BJ (cell line): ENCODE data around the gene CD48. TPM values are rescaled to one million over a fixed set of nuclear protein-coding genes. Genes with fewer than 3 reads are reported as not detected.

Experiments
- CTCF ChIA-PET: fragments of 350-600 bp; formaldehyde crosslinking; extraction: SDS; loops from one replicate; lab custom pipeline; 2021; ENCODE audit warnings: antibody characterized with exemption, inconsistent platforms; lab: Yijun Ruan, JAX
- POLR2A ChIA-PET: fragments of 300-600 bp; sonication (Branson Sonifier 250); formaldehyde crosslinking; extraction: SDS; loops from one replicate; lab custom pipeline; 2021; ENCODE audit warnings: antibody characterized with exemption; lab: Charles Lee
- DNase-seq: peaks from one replicate; pipeline ENCODE4 v3.0.0-alpha.2; 2011; ENCODE audit warnings: low read depth
- H3K27me3 ChIP-seq: 2 replicates; pipeline ENCODE4 v1.6.0; 2011; ENCODE audit warnings: low read length; ENCODE audit not compliant: control insufficient read depth, insufficient read depth
- H3K36me3 ChIP-seq: 2 replicates; pipeline ENCODE4 v1.5.1; 2011; ENCODE audit warnings: low read length; ENCODE audit not compliant: control insufficient read depth, insufficient read depth
- H3K4me3 ChIP-seq: 2 replicates; pipeline ENCODE4 v1.5.1; 2011; ENCODE audit warnings: low read depth, mild to moderate bottlenecking, control low read depth, low read length
- polyA minus RNA-seq: library from RNA; depleted of rRNA, polyadenylated mRNA; stranded (reverse); fragments of >200 nt; gene quantifications from 2 replicates; pipeline ENCODE4 v1.2.3, GENCODE V29; 2011; rRNA and poly(A)+ RNA removed
- polyA plus RNA-seq: library from polyadenylated mRNA; depleted of rRNA; stranded (reverse); fragments of >200 nt; gene quantifications from 2 replicates; pipeline ENCODE4 v1.2.3, GENCODE V29; 2011; rRNA removed
- TF ChIP-seq, protein P1 (sequence below): IDR thresholded peaks from 2 replicates; pipeline ENCODE4 v1.5.1; 2011; ENCODE audit warnings: low read depth, mild to moderate bottlenecking, control low read depth, inconsistent platforms, low read length, moderate library complexity; ENCODE audit not compliant: insufficient read depth

The CD48 gene, protein sequence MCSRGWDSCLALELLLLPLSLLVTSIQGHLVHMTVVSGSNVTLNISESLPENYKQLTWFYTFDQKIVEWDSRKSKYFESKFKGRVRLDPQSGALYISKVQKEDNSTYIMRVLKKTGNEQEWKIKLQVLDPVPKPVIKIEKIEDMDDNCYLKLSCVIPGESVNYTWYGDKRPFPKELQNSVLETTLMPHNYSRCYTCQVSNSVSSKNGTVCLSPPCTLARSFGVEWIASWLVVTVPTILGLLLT
- not detected in 2 replicates for polyA plus RNA-seq
- not detected in 2 replicates for polyA minus RNA-seq

DNA sequence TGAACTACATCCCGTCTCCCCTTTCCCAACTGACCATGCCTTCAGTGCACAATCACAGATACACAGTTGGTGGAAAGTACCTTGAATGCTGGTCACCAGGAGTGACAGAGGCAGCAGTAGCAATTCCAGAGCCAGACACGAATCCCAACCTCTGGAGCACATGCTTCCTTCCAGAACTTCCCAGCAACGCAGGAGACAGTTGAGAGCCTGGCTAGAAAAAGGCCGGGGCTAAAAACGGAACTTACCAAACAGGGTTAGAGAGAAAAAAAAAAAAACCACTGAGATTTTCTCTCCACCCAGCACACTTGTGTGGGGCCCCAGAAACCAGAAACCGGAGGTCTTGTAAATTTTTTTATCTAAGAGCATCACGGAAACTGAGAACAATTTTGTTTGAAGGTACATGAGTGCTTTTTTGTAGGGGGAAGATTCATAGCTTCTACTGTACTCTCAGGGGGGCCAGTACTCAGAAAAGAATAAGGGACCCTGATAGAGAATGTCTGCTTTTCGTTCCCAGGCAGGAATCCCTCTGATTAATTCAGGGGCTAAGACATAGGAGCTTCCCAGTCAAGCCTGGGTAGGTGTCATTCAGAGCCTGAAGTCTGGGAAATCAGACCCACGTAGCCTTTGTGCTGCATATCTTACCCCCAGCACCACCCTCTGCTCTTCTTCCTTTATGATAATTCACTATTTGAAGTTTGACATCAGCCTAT lies at the start of gene CD48:
Gene CD48 (minus strand): TSS at position 221 of the 710 bp plus-strand sequence. CDS start 59 bp downstream, at position 162.
- peaks cover 3% of the 10 kb centered on the region for H3K27me3 ChIP-seq
- H3K4me3 ChIP-seq = no peak within 1 kb of the TSS
- TF ChIP-seq, protein P1, sequence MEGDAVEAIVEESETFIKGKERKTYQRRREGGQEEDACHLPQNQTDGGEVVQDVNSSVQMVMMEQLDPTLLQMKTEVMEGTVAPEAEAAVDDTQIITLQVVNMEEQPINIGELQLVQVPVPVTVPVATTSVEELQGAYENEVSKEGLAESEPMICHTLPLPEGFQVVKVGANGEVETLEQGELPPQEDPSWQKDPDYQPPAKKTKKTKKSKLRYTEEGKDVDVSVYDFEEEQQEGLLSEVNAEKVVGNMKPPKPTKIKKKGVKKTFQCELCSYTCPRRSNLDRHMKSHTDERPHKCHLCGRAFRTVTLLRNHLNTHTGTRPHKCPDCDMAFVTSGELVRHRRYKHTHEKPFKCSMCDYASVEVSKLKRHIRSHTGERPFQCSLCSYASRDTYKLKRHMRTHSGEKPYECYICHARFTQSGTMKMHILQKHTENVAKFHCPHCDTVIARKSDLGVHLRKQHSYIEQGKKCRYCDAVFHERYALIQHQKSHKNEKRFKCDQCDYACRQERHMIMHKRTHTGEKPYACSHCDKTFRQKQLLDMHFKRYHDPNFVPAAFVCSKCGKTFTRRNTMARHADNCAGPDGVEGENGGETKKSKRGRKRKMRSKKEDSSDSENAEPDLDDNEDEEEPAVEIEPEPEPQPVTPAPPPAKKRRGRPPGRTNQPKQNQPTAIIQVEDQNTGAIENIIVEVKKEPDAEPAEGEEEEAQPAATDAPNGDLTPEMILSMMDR = no peak
- H3K36me3 ChIP-seq = no peaks in the 10 kb centered on the region
- no peak for DNase-seq
- POLR2A ChIA-PET = no interaction called here
- CTCF ChIA-PET = interaction anchor here (1.1 kb wide), 1 partner anchor 11 kb away, joined by 4 read pairs; no protein-coding TSS in a partner anchor

DNA sequence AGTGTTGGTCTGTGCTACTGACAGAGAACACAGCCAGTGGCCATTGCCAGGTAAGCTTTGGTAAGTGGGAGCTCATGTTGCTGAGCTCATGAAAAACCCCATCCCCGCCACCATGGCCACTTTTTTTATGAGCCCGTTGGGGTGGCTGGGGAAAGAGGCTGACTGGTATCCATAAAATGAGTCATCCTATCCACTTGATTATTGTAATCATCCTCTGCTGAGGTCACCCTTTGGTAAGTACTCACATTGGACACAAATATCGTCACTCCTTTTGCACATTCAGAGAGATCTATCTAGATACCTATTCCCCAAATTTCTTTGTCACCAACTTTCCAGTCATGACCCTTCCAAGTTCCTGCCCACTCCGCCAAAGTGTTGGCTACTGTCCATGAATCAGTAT lies 49.4 kb upstream of the CD48 start:
- no peaks in the 10 kb centered on the region for H3K27me3 ChIP-seq
- no peaks in the 10 kb centered on the region for H3K36me3 ChIP-seq
- no peak overlapping the region for H3K4me3 ChIP-seq
- ChIA-PET POLR2A (no interaction called here), CTCF (no interaction called here)
- TF ChIP-seq, protein P1 = no peak
- DNase-seq = no peak

DNA sequence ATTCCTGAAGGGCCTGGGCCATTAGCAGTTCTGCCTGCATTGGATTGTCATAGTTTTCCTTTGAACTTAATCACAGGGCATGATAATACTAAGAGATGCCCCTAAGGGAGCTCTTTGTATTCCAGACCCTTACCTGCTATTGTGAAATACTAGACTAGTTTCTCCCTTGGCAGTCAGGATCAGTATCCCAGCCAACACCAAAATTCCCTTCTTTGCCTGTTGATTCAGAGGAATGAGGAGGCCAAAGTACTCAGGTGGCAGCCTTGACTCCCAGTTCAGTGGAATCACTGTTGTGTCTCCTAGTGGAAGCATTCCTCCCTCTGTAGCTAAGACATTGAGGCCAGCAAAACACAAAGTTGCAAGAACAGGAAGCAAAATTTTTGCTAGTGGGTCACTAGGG lies 48.1 kb upstream of the CD48 start:
- TF ChIP-seq, protein P1 = no peak
- Histone ChIP-seq H3K4me3 (no peak overlapping the region), H3K36me3 (no peaks in the 10 kb centered on the region), H3K27me3 (no peaks in the 10 kb centered on the region)
- DNase-seq = no peak
- ChIA-PET CTCF (no interaction called here), POLR2A (no interaction called here)

DNA sequence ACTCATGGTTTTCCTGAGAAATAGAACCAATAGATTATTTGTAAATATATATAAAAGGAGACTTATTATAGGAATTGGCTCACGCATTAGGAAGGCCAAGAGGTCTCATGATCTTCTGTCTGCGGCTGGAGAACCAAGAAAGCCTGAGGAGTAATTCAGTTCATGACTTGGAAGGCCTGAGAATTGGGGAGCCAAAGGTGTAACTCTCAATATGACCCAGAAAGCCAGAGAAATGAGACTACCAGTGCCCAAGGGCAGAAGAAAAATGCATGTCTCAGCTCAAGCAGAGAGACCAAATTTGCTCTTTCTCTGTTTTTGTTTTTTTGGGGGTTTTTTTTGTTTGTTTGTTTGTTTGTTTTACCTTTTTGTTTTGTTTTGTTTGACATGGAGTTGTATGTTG lies 46.9 kb upstream of the CD48 start:
- H3K4me3 ChIP-seq = no peak overlapping the region
- ChIA-PET CTCF (interaction anchor here (0.6 kb wide), 1 partner anchor 78 kb away, joined by 4 read pairs; no protein-coding TSS in a partner anchor), POLR2A (no interaction called here)
- DNase-seq = no peak
- H3K36me3 ChIP-seq = no peaks in the 10 kb centered on the region
- H3K27me3 ChIP-seq = no peaks in the 10 kb centered on the region
- TF ChIP-seq, protein P1 = no peak

DNA sequence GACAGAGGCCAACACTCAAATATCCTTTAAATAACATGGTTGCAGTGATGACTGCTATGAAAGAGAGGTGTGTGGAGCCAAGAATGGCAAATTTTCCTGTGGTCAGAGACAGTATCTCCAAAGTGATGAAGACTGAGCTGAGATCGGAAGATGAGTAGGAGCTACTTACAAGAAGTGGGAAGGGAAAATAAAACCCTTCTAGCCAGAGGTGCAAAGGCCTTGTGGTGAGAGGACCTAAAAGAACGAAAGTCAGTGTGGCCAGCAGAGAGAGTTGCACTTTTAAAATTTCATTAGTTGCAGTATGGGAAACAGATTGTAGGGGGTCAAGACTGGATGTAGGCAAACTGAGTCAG lies 45.2 kb upstream of the CD48 start:
- no peak for DNase-seq
- no peaks in the 10 kb centered on the region for H3K36me3 ChIP-seq
- H3K27me3 ChIP-seq = no peaks in the 10 kb centered on the region
- TF ChIP-seq, protein P1 = no peak
- H3K4me3 ChIP-seq = no peak overlapping the region
- ChIA-PET POLR2A (no interaction called here), CTCF (no interaction called here)
